Esophagus muscularis mucosa (tissue), 3 donors: ENCODE measurements around the gene PRSS21.

Source experiments
- POLR2A ChIP-seq: fragments of 450-650 bp; IDR thresholded peaks from one replicate; pipeline ENCODE4 v1.6.1; 2017; ENCODE audit warnings: antibody characterized with exemption, moderate library complexity, mild to moderate bottlenecking, low read depth
- POLR2AphosphoS5 ChIP-seq, 2 donors: sonication (generic); formaldehyde crosslinking; IDR thresholded peaks; one replicate each; pipeline ENCODE4 v1.6.1; 2017; ENCODE audit warnings: antibody characterized with exemption in 2 of 2
- TF ChIP-seq, protein P1 (sequence below), 3 experiments: fragments of 200-600 bp in 2 of 3; fragments of 450-650 bp in 1 of 3; sonication (generic) in 2 of 3; IDR thresholded peaks; one replicate each; pipeline ENCODE4 v1.5.1; 2017 to 2019; ENCODE audit warnings: antibody characterized with exemption in 3 of 3, mild to moderate bottlenecking in 2 of 3, moderate library complexity in 1 of 3

DNA sequence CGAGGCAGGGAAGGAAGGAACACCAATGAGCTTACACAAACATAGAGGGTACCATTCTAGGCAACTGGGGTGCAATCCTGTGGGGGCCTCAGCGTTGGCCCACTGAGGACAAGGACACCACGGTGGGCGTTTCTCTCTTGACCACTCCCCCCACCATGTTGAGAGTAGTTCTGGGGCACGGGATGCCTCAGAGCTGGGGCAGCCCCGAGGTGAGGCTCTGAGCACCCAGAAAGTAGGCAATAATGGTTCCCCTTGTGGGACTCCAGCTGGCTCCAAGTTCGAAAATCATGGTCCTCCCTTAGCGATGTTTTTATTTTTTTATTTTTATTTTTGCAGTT lies 5.1 kb downstream of the PRSS21 start:
- TF ChIP-seq, protein P1, sequence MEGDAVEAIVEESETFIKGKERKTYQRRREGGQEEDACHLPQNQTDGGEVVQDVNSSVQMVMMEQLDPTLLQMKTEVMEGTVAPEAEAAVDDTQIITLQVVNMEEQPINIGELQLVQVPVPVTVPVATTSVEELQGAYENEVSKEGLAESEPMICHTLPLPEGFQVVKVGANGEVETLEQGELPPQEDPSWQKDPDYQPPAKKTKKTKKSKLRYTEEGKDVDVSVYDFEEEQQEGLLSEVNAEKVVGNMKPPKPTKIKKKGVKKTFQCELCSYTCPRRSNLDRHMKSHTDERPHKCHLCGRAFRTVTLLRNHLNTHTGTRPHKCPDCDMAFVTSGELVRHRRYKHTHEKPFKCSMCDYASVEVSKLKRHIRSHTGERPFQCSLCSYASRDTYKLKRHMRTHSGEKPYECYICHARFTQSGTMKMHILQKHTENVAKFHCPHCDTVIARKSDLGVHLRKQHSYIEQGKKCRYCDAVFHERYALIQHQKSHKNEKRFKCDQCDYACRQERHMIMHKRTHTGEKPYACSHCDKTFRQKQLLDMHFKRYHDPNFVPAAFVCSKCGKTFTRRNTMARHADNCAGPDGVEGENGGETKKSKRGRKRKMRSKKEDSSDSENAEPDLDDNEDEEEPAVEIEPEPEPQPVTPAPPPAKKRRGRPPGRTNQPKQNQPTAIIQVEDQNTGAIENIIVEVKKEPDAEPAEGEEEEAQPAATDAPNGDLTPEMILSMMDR (IDR thresholded peaks at IDR 0.05) = no peak
- TF ChIP-seq POLR2A = no peak
- TF ChIP-seq POLR2AphosphoS5 (IDR thresholded peaks at IDR 0.05) = no peak
